ENCODE results near the gene ZNF646.
"Not testable (repeated sequence)": the region's sequence is repeated elsewhere in the genome, so short reads cannot be mapped to it uniquely, and the experiment has no call there.

Gene ZNF646

GRCh38 chr16:31083081-31083480, 8.9 kb downstream of the ZNF646 start:
- H3K4me3 ChIP-seq (ENCODE audit: low read depth, low read length): no peak overlapping the region
- no peak for DNase-seq (ENCODE audit: low read depth)

GRCh38 chr16:31083556-31083955, 9.3 kb downstream of the ZNF646 start:
- no peak for DNase-seq (ENCODE audit: low read depth)
- no peak overlapping the region for H3K4me3 ChIP-seq (ENCODE audit: low read depth, low read length)

- DNase-seq (ENCODE audit: low read depth): no peak
- H3K4me3 ChIP-seq (ENCODE audit: low read depth, low read length): no peak overlapping the region
Observed at GRCh38 chr16:31083981-31084380, 9.8 kb downstream of the ZNF646 start.

GRCh38 chr16:31084584-31085302, 10.5 kb downstream of the ZNF646 start:
- DNase-seq (ENCODE audit: low read depth): no peak
- no peak overlapping the region for H3K4me3 ChIP-seq (ENCODE audit: low read depth, low read length)

DNA sequence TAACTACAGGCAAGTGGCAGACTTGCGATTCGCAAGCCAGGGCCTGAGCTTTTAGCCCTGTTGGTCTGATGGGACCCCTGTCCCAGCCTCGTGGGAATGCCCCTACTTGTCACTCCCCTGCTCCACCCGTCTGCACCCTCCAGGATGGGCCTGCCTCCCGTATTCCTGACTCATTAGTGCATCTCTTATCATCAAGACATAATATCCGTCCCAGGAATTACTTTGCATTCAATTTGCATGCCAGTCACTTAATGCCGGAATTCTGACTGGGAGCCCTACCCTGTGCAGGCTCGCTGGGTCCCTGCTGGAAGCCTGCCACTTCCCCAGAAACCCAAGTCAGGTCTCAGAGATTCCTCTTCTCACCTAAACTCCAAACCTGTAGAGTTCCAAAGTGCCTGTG, 11.2 kb downstream of the ZNF646 start:
- H3K4me3 ChIP-seq (ENCODE audit: low read depth, low read length): no peak overlapping the region
- no peak for DNase-seq (ENCODE audit: low read depth)

DNA sequence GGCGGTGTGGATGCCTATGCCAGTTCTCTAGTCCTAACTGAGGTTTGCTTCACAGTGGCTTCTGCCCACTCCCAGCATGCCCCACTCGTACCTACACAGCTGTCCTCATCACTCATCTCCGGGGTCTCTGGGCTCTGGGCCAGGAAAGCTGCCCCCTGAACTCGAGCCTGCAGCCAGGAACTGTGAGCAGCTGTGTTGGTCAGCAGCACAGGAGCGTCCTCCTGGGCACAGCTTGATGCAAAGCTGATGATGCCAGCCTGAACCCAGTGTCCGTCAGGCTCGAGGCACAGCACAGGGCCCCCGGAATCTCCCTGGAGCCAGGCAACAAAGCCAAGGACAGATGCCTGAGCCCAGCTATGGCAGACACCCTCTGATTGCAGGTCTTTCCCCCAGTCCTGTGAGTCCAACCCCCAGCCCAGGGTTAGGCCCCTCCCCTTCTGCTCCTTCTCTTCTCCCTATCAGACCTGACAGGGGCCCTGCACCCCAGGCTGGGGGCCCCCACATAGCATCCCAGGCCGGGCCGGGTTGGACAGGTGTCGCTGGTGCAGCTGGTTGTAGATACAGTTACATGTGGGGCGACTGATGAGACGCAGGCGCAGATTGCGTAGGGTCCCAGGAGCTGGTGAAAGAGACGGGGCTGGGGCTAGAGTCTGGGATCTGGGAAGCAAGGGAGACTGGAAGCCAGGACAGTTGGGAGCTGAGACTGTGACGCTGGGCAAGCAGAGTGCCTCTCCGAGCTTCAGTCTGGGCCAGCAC, 11.8 kb downstream of the ZNF646 start:
- DNase-seq (ENCODE audit: low read depth): no peak
- H3K4me3 ChIP-seq (ENCODE audit: low read depth, low read length): no peak overlapping the region

DNA sequence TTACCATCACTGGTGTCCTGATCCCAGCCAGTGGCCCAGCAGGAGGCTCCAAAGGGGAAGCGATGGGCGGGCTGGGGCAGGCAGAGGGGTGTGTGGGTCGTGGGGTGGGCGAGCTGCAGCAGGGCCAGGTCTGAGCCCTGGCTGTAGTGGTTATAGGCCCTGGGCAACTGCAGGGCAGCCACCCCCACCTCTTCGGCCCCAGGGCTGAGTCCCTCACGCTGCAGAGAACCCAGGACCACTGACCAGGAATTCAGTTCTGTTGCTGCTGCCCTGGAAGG, 12.3 kb downstream of the ZNF646 start:
- no peak for DNase-seq (ENCODE audit: low read depth)

DNA sequence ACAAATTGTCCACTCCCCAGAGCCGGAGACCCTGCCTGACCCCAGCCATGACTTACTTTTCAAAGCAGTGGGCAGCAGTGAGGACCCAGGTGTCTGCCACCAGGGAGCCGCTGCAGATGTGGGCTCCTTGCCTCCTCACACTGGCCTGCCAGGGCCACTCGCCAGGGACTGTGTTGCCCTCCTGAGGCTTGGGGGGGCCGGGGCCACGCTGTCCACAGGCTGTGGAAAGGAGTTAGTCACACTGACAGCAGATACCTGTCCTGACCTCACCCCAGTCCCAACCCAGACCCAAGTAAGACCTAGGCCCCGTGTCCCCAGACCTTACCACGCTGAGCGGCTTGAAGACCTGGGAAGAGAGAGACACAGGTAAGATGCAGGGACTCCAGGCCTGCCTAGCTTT, 13.3 kb downstream of the ZNF646 start:
- no peak overlapping the region for H3K4me3 ChIP-seq (ENCODE audit: low read depth, low read length)
- no peak for DNase-seq (ENCODE audit: low read depth)

More for the DNA sequence above, 12.3 kb downstream of the ZNF646 start:
- no peak overlapping the region for H3K4me3 ChIP-seq (ENCODE audit: low read depth, low read length)

DNA sequence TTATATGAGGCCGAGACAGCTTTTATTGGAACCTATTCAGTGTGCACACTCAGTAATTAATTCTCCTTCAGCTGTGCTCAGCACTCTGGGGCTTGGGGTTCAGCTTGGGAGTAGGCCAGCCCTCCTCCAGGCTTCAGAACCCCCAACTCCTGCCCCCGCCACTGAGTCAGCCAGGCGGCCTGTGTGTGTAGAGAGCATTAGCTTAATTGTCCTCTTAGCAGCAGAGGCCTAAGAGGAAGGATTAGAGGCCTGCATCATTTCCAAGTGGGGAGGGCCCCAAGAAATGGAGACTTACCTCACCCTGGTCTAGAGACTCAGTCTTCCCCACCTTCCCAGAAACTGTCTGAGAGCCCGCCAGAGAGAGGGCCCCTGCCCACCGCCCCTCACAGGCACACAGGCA, 13.7 kb downstream of the ZNF646 start:
- no peak for DNase-seq (ENCODE audit: low read depth)
- H3K4me3 ChIP-seq (ENCODE audit: low read depth, low read length): no peak overlapping the region

DNA sequence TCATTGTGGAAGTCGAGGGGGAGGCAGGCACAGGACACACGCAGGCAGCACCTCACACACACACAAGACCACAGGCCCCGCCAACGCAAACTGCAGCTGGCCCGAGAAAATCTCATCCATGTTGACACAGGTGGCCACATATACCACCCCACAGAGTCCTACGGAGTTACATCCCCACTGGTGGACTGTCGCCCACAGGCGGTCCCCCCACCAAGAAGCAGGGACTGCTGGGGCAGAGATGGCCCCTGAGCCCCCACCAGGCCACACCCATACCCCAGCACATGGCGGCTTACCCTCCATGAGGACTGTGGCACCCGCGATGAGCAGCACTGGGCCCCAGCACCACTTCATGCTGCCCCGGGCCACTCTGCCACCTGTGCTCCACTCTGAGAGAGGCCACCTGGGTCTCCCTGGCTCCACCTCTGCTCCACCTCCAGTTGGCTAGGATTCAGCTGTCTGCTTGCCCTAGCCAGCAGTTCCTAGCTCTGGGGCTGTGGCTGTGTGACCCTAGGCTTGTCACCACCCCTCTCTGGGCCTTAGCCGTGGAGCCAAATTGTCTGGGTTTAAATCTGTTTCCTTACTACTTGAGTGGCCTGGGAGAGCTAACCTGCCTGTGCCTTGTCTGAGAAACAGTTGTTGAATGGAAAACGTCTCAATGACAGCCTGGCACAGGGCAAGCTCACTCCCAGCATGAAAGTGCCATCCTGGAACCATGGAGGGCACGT, 14.4 kb downstream of the ZNF646 start, which contains the start of gene PRSS53:
Gene PRSS53, minus strand, starts transcription at position 485 of the 725 bp plus-strand sequence. Its CDS starts 134 bp downstream, at position 351.
- DNase-seq (ENCODE audit: low read depth): no peak
- no peak within 1 kb of the TSS for H3K4me3 ChIP-seq (ENCODE audit: low read depth, low read length)

DNA sequence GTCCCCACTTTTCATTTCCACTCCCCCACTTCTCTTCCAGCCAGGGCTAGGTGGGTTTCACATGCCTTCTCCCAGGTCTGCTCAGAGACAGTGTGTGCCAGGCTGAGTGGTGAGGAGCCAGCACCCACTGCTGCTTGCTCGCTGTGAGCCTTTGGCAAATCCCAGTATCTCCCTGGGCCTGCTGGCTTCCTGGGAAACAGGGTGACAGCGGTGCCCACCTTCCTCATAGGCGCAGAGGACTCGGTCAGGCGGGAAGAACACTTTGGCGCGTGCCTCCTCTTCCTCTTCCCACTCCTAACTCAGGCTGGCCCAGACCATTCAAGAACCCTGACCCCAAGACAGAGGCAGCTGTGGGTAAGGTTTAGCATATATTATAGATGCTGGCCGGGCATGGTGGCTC, 15.0 kb downstream of the ZNF646 start:
- DNase-seq (ENCODE audit: low read depth): no peak
- no peak overlapping the region for H3K4me3 ChIP-seq (ENCODE audit: low read depth, low read length)

GRCh38 chr16:31090540-31090939, 16.3 kb downstream of the ZNF646 start:
- H3K4me3 ChIP-seq (ENCODE audit: low read depth, low read length): no peak overlapping the region
- DNase-seq (ENCODE audit: low read depth): no peak

GRCh38 chr16:31092330-31092729, 18.1 kb downstream of the ZNF646 start:
- no peak for DNase-seq (ENCODE audit: low read depth)
- H3K4me3 ChIP-seq (ENCODE audit: low read depth, low read length): no peak overlapping the region

- H3K4me3 ChIP-seq (ENCODE audit: low read depth, low read length): peak overlapping the region; percentile 96
- DNase-seq (ENCODE audit: low read depth): no peak
Observed at GRCh38 chr16:31093132-31093703, 19.0 kb downstream of the ZNF646 start.

DNA sequence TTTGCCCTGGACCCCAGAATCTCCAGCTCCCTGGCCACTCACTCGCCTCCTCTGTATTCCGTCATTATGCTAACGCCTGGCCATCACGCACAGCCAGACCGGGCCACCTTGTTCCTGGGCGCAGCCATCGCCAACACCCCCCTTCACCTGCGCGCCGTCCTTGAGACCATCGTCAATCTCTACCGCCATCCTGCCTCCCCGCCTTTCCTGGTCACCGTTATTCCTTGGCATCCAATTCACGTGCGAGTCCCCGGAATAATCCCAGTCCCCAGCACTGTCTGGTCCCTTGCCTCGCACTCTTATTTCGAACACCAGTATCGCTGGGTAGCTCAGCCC, 19.8 kb downstream of the ZNF646 start:
- peak overlapping the region; percentile 96 for H3K4me3 ChIP-seq (ENCODE audit: low read depth, low read length)
- no peak for DNase-seq (ENCODE audit: low read depth)

GRCh38 chr16:31094424-31095120, 20.4 kb downstream of the ZNF646 start, which contains the start of gene VKORC1:
Gene VKORC1 (minus strand): TSS chr16:31094797. CDS start chr16:31094729, 68 bp downstream.
- peak; percentile 89 for DNase-seq (ENCODE audit: low read depth)
- H3K4me3 ChIP-seq (ENCODE audit: low read depth, low read length): peak within 1 kb of the TSS; percentile 96

GRCh38 chr16:31099860-31100638, 25.8 kb downstream of the ZNF646 start:
- H3K4me3 ChIP-seq (ENCODE audit: low read depth, low read length): no peak overlapping the region
- DNase-seq (ENCODE audit: low read depth): peak; percentile 67

DNA sequence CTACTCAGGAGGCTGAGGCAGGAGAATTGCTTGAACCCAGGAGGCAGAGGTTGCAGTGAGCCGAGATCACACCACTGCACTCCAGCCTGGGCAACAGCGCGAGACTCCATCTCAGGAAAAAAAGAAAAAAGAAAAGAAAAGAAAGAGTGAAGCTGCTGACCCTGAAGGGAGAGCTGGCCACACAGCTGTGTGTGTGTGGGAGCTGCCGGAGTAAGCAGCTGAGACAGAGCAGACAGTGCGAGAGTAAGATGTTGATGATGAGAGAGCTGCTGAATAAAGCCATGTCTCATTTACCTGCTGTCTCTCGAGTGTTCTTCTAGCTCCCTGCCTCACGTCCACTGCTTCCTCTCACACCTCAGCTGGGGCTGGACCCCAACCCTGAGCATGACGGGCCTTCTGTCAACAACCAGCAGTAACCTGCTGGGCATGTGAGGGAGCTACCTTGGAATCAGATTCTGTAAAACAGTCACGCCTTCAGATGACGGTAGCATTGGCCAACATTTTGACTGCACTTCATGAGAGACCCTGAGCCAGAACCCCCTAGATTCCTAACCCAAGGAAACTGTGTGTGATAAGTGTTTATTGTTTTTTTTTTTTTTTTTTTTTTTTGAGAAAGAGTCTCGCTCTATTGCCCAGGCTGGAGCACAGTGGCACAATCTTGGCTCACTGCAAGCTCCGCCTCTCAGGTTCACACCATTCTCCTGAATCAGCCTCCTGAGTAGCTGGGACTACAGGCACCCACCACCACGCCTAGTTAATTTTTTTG, 26.8 kb downstream of the ZNF646 start:
- not testable (repeated sequence) for H3K4me3 ChIP-seq (ENCODE audit: low read depth, low read length); DNase-seq (ENCODE audit: low read depth)
